Activated gamma-delta T cell treated with Interleukin-2 at 50 U/mL for 16 hours (primary cell): ENCODE data around the gene BPI.
"Not testable (repeated sequence)": the region's sequence is repeated elsewhere in the genome, so short reads cannot be mapped to it uniquely, and the experiment has no call there.

Experiments
- DNase-seq: peaks from one replicate; pipeline ENCODE4 v3.0.0-alpha.2; 2020

BPI gene

DNA sequence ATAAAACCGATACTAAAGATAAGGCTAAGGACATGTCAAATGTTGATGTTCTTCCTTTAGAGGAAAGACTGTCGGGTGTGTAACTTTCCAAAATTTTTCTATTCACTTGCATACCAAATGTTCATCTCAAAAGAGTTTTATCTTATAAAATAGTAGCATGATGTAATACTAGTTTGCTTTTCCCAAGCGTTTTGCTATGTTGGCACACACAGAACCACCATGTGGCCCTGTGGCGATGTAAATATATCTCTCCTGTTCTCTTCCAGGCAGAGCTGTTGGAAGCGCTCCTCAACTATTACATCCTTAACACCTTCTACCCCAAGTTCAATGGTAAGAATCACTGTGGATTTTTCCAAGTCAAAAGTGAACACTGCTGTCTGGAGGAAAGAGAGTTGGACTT lies 68.8 kb downstream of the BPI start:
- no peak for DNase-seq

- no peak for DNase-seq
These were observed 69.4 kb downstream of the BPI start for GRCh38 chr20:38373231-38373867.

GRCh38 chr20:38373898-38374297 lies 69.9 kb downstream of the BPI start:
- no peak for DNase-seq

- DNase-seq = no peak
These were observed 73.2 kb downstream of the BPI start for GRCh38 chr20:38377039-38377685.

DNA sequence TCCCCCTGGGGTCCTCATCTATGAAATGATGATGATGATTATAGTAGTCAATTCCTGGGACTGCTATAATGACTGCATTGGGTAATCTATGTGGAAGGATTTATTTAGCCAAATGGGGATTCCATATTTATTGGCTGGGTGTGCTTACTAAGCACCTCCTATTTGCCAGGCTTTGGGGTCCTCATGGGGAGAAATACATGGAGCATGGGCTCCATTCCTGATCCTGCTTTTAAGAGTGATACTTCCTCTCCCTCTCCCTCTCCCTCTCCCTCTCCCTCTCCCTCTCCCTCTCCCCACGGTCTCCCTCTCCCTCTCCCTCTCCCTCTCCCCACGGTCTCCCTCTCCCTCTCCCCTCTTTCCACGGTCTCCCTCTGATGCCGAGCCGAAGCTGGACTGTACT lies 73.9 kb downstream of the BPI start:
- not testable (repeated sequence) for DNase-seq

DNA sequence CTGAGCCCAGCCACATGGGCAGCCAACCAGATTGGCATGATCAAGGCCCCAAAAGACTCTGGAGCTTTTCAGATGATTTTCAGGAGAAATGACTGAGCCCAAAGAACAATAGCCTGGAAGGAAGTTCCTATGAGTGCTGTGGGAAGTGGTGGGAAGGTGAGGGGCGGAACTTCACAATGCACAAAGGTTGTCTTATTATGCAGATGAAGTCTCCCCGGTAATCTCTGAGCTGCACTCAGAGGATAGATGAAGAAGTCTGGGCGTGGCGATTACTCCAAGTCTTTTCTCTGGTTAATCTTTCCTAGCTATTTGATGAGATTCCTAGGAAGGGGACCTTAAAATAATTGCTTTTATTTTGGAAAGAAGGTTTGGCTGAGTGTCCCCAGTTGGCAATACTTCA lies 79.2 kb downstream of the BPI start:
- no peak for DNase-seq

DNA sequence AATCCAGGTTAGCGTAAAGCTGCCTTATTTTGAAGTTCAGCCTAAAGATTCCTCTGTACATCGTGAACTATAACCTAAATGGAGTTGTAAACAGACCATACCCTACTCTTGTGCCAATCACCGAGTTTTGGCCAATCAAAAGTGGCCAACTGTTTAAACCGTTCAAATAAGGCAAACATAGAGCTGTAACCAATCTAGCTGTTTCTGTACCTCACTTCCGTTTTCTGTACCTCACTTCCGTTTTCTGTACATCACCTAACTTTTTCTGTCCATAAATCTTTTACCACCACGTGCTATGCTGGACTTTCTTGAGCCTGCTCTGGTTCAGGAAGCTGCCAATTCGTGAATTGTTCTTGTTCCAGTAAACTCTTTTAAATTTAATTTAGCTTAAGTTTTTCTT lies 82.0 kb downstream of the BPI start:
- DNase-seq = no peak

DNA sequence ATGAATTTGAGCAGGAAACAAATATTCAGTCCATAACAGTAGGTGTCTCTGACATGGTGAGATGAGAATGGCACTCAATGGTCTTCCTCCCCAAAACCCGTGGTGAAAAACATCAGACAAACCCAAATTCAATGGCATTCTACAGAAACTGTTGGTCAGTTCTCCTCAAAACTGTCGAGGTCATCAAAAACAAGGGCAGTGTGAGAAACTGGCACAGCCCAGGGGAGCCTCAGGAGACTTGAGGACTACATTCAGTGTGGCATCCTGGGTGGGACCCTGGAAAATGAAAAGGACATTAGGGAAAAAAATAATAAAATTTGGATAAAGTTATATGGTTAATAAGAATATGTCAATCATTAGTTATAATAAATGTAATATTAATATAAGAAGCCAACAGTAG lies 82.9 kb downstream of the BPI start:
- no peak for DNase-seq
